Smooth muscle cell of bladder (primary cell): Measurements from ENCODE around the gene OR7D4. TPM values are rescaled to one million over a fixed set of nuclear protein-coding genes. Genes with fewer than 3 reads are reported as not detected.

Experiments
- total RNA-seq: library from RNA; depleted of rRNA; stranded (reverse); fragments of >200 nt; gene quantifications from 2 replicates; pipeline ENCODE4 v1.2.3, GENCODE V29; 2014

Gene OR7D4
- not detected in 2 replicates for total RNA-seq

GRCh38 chr19:9219489-9219888 is at the start of gene OR7D4:
TSS of gene OR7D4 (minus strand) at chr19:9219589. CDS start at chr19:9214837, 4,752 bp downstream.

GRCh38 chr19:9250630-9251029 is 31.2 kb upstream of the OR7D4 start, which contains the start of gene OR7E24:
TSS of gene OR7E24 (plus strand) at chr19:9250930. CDS start at chr19:9251044, 114 bp downstream.

GRCh38 chr19:9178901-9179300 is 40.5 kb downstream of the OR7D4 start, which contains the start of gene OR7D2:
TSS of gene OR7D2 (plus strand) at chr19:9178979. CDS start at chr19:9185782, 6,803 bp downstream.

Other genes with a start within 250 kb of the OR7D4 start
- under 0.01 TPM in 1 of 2 replicates, not detected in the other for gene MUC16, start 209.2 kb downstream of the OR7D4 start, total RNA-seq
- not detected in 2 replicates for gene OR1M1, start 132.5 kb downstream of the OR7D4 start, total RNA-seq
- gene OR7G2, start 112.1 kb downstream of the OR7D4 start, total RNA-seq, result not detected in 2 replicates
- not detected in 2 replicates for gene OR7G1, start 103.8 kb downstream of the OR7D4 start, total RNA-seq
- not detected in 2 replicates for gene OR7G3, start 92.6 kb downstream of the OR7D4 start, total RNA-seq
- gene ZNF317, start 79.2 kb downstream of the OR7D4 start, total RNA-seq, result 10.5 and 13.0 TPM in 2 replicates
- not detected in 2 replicates for gene OR7D2, start 40.6 kb downstream of the OR7D4 start, total RNA-seq
- not detected in 2 replicates for gene OR7E24, start 31.3 kb upstream of the OR7D4 start, total RNA-seq
- 6.9 and 7.7 TPM in 2 replicates for gene ZNF699, start 90.2 kb upstream of the OR7D4 start, total RNA-seq
- 10.0 and 10.4 TPM in 2 replicates for gene ZNF559, start 104.6 kb upstream of the OR7D4 start, total RNA-seq
- 1.2 and 1.4 TPM in 2 replicates for gene ZNF177, start 143.4 kb upstream of the OR7D4 start, total RNA-seq
- 5.7 and 6.1 TPM in 2 replicates for gene ZNF266, start 216.0 kb upstream of the OR7D4 start, total RNA-seq